Measurements from ENCODE around the gene CDYL.

CDYL gene

DNA sequence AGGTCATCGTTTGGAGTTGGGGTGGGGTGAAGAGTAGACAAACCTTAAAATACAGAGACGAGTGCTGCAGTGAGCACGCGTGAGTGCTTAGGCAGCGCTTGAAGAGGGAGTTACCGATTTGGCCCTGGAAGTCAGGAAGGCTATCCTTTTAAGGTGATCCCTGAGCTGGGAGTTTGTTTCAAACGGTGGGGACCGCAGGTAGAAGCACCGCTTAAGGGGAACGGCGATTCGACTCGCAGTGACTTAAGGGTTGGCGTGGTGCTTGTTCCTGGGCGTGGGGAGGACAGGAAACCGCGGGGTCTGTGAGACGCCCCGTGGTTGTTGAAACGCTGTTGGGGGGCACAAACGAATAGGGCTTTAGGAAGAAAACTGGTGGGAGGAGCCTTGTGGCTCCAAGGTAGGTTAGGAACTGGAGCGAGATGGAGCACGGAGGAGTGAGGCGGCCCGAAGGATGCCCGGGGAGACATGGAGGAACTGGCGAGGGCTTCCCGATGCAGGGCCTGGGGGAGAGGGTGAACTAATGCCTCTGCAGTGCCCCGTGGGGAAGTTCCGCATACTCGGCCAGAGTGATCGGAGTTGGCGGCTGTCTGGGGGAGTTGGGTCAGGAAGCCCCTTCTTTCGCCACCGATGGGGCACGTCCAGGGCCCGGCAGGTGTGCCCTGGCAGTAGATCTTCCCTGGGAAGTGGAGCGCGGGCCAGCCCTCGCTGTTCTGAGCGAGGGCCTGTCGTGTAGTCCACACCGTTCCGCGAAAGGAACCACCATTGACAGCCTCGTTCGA, 1.3 kb upstream of the CDYL start:
- no peak for DNase-seq

DNA sequence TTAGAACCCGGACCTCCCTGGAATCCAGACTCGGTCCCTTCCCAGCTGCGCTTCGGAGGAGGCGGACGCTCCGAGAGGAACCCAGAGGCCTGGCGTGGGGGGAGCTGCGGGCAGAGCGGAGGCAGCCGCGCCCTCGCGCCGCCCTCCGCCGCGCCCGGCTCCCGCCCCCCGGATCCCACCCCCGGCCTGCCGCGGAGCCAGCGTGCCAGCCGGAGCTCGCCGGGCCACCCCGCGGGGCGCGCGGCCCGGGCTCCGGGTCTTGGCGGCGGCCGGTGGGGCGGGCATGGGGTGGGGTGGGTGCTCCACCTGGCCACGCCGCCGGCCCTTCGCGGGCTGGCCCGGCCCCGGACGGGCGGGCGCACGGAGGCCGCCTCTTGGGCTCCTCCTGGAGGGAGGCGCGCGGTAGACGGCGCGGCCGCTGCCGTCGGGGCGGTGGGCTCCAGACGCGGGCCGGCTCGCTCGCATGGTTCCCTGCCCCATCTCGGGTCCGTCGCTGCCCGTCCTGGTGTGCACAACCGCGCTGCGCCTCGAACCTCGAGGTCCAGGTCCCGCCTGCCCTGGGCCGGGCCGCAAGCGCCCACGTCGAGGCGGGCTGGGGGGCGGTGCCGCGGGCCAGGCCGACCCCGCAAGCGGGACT, 592 bp upstream of the CDYL start:
- peak; percentile 86 for DNase-seq

DNA sequence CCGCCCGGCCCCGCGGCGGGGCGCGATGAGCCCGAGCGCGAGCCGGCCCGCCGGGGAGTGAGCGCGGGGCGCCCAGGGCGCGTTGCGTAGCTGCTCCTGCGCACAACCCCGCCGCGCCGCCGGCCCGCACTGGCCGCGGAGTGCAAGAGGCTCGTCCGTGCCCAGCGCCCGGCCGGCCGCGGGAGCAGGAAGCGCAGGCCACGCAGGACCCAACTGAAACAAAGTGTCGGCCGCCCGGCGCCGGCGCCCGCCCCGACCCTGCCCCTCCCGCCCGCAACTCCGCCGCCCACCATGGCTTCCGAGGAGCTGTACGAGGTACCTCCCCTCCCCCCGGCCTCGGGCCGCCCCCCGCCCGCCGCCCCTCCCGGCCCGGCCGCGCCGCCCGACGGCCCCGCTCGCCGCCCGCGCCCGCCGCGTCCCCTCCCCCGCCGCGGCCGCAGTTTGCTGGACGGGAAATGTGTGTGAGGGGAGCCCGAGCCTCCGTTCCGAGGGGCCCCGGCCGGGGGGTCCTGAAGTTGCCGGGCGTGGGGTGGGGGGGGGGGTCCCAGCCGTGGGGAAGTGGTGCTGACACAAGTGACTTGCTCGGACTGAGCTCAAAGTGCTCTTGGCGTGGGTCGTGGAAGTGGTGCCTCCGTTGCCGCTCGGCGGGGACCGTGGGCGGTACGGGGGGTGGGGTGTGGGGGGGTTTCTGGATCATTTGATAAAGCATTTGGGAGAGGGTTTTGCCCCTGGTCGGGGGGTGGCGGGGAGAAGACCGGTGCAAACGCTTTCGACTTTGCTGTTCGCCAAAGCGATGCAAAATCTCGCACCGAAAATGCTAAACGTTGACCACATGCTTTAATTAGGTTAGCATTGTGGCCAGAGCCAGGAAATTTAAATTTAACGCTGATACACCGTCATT, 539 bp downstream of the CDYL start:
- peak; percentile 73 for DNase-seq

DNA sequence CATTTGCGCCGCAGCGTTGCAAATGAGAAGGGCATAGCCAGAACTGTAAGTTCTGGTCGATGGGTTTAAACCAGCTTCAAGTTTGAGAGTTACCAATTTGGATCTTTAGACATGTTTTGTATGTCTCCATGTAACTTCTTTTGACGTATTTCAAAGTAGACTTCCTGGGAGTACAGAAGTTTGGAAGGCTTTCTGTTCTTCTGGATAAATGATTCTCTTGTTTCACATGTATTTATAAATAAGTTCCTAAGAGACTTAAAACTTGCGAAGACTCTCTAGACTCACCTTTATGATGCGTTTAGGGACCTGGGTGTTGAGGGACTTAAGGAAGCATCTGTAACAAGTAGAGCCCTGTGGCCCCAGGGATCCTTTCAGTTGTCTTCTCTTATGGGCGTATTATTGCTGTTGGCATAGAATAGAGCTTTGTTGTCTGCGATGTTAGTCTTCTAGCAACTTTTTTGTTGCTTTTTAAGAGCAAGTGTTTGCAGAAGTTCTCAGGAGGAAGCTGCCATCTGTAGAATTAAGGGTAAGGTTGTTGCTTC, 1.3 kb downstream of the CDYL start:
- DNase-seq, result no peak

DNA sequence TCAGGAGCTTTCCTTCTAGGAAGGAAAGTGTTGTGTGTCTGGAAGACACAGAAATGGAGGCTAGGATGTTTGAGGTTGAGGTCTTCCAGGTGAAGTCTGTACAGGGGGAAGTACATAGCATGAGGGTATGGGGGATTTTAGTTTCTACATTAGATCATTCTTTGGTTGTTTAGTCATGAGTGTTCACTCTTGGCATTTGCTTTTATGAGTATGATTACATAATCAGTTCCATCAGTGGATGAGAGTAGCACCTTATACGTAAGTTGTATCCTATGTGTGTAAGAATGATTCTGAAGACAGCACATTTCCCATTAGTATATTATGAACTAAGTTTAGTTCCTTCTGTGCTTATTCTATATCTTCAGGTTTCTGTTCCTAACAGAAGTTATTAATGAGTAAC, 1.9 kb downstream of the CDYL start:
- no peak for DNase-seq

DNA sequence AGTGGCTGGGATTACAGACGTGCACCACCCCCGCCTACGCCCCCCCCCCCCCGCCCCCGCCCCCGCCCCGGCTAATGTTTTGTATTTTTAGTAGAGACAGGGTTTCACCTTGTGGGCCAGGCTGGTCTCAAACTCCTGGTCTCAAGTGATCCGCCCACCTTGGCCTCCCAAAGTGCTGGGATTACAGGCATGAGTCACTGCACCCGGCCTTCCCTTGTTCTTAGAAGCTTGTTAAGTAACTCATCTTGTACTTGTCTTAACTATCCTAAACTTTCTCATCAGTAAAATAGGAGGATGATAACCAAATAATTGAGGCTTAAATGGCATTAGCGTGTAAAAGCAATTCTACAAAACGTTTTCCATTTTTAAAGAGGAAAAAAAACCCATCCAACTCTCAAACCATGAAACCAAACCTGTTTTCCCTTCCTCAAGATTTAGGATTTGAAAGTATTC, 4.2 kb downstream of the CDYL start:
- no peak for DNase-seq

DNA sequence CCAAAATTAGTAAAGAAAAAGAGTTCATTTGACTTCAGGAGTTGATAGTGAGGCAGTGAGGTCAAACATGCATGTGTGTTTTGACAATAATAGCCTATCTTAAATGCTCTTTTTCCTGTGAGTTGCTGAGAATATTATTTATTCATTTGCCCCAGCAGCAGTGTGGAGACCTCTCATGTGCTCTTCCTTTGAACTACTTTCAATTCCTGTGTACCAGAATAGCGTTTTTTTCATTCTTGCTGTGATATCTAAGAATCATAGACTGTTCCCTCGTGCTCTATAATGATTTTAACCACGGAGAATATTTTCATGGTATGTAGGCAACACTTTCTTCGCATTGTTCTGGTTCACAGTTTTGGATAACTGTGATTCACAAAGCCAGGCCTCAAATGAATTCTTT, 5.2 kb downstream of the CDYL start:
- no peak for DNase-seq

DNA sequence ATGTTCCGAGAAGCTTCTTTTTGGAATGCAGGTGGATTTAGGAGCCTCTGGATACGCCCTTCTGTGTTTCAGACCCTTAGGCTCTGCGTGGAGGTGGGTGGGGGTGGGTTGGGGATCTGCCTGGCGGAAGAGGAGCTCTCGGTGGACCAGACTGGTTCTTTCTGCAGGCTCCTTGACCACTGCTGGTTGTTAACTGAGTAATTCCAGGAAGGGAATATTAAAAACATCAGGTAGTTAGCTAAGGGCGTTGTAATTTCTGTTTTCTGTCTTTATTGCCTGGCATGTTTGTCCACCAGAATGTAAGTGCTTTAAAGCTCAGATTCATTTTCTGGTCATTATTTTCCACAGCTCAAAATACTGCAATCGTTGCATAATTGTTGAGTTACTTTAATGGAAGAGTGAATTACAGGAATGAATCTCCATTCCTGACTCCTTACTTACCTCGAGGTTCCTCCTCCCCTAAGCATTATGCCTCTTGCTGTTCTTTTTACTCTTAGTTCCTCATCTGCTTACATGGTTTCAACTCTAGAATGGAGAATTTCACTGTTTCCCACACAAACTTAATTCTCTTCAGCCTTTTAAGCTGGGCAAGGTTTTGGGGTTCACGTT, 5.9 kb downstream of the CDYL start:
- DNase-seq, result no peak

DNA sequence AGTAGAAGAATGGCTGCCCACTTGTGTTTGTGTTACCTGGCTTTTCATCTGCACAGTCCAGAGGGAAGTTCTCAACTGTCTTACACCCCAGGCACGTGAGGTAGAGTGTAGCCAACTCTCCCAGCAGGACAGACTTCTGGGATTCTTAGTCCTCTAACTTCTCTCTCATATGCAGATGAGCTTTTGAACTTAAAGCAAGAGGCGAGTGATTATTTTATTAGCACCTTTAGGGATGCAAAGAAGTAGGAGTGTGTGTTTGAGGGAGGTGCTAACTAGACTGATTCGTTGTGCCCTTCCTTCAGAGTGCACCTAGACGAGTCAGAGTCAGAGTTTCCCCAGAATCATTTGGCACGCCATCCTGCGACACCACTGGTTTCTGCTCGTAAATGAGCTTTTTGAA, 10.8 kb downstream of the CDYL start:
- no peak for DNase-seq

DNA sequence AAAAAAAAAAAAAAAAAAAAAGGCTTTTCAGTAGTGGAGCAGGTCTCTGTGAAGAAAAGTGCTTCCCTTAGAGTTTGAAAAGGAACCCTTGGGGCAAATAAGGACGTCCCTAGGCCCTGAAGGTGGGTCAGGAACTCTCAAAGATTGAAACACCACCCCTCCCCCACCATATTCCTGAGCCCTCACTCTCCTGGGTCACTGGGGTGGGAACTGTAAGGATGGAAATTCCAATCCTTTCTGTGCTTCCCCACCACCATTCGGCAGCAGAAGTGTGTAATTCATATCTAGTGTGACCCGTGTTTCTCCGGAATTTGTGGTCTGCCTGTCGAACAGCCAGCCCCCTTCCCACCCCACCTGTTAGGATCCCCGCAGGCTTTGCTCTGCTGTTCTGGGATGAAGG, 12.3 kb downstream of the CDYL start:
- no peak for DNase-seq

DNA sequence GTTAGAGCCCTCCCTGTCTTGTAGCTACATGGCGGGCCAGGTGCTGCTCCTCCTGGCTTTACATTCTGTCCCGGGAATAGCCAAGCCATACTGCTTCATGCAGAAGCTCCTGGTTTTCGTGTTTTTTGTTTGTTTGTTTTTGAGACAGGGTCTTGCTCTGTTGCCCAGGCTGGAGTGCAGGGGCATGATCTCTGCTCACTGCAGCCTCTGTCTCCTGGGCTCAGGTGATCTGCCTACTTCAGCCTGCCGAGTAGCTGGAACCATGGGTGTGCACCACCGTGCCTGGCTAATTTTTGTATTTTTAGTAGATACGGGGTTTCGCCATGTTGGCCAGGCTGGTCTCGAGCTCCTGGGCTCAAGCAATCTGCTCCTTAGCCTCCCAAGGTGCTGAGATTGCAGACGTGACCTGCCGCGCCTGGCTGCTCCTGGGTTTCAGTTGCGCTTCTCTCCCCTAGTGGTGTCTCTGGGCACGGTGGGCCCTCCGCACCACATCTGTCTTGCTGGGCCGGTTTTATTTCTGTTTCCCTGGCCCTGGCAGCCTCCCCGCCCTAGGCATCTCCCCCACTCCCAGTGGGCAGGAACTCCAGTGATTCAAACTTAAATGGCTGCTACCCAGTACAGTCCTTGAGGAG, 12.9 kb downstream of the CDYL start:
- DNase-seq, result no peak

DNA sequence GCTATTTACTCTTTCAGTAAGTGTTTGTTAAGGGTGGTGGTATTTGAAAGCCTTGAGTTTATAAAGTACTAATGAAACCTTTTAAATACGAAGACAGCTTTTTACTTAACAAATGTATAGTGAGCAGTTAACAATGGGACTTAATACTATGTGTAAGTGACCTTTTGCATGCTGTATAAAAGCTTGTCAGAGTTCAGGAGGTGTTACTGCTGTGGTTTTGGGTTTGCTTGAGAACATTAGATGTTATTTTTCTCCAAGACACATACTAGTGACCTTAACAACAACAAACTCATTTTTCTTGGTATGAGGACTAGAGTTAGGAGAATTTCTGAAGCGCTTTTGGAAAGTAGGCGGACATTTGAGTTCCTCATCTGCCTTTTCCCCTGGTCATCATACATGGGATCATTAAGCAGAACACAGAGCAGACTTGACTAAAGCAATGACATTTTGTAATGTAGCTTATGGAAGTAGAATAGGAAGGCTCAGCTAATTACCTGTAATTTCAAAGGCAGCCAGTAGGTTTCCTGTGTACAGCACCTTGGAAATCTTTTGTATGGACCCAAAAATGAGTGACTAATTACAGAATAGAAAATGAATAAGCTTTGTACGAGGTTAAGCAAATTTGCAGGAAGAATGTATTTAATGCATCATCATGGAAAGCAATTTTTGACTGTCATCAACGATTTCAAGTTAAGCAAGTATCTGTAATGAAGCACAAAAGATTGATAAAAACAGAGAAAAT, 14.1 kb downstream of the CDYL start:
- no peak for DNase-seq

DNA sequence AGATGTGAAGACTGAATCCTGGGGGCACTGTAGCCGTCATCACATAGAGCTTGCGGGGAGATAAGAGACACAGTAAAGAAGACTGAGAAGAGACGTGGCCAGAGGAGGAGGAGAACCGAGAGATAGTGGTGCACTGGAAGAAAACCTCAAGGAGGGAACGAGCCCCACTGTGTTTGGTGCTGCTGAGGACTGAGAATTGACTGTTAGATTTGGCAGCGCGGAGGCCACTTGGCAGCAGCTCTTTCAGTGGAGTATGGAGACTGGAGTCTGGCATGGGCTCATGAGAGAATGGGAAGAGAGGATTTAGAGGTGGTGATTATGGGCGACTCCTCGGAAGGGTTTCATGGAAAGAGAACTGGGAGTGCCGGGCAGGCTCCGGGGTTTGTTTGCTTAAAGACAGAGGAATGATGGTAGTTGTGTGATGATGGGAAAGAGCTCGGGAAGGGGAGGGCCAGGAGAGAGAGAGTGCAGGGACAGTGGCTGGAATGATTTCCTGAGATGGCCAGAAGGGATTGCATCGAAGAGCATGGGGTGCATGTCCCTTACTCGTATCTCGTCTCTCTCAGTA, 18.0 kb downstream of the CDYL start:
- no peak for DNase-seq

DNA sequence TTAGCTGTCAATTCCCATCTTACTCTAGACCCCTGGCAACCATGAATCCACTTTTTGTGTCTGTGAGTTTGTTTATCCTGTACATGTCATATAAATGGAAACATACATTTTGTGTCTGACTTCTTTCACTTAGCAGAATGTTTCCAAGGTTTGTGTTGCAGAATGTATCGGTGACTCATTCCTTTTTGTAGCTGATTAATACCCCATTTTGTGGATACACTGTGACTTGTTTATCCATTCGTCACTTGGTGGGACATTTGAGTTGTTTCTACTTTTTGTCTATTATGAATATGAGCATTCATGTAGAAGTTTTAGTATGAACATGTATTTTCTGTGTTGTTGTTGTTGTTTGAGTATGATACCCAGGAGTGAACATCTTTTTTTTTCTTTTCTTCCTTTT, 21.4 kb downstream of the CDYL start:
- no peak for DNase-seq

DNA sequence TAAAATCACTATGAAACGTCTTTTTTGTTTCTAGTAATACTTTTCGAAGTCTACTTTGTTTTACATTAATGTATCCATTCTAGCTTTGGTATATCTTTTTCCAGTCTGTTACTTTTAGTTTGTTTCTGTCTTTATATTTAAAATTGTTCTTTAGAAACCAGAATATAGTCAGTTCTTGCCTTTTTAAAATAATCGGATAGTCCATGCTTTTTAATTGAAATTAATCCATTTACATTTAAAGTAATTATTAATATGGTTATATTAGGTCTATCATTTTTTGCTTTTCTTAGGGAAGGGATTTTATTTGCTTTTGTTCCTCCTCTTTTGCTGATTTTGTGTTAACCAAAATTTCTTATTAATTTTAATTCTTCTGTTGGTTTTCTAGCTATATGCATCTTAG, 23.7 kb downstream of the CDYL start:
- no peak for DNase-seq

DNA sequence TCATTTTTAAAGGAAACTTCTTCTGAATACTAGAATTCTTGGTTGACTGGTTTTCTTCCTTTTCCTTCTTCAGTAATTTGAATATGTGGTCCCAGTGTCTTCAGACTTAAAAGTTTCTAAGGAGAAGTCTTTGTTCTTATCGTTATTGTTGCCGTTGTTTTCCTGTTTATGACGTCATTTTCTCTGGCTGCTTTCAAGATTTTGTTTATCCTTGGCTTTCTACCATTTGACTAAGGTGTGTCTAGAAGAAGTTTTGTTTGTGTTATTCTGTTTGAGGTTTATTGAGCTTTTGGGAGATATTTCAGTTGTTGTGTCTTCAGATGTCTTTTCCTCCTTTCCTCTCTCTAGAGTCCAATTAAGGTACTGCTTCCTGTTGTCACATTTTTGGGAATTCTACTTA, 24.5 kb downstream of the CDYL start:
- no peak for DNase-seq

DNA sequence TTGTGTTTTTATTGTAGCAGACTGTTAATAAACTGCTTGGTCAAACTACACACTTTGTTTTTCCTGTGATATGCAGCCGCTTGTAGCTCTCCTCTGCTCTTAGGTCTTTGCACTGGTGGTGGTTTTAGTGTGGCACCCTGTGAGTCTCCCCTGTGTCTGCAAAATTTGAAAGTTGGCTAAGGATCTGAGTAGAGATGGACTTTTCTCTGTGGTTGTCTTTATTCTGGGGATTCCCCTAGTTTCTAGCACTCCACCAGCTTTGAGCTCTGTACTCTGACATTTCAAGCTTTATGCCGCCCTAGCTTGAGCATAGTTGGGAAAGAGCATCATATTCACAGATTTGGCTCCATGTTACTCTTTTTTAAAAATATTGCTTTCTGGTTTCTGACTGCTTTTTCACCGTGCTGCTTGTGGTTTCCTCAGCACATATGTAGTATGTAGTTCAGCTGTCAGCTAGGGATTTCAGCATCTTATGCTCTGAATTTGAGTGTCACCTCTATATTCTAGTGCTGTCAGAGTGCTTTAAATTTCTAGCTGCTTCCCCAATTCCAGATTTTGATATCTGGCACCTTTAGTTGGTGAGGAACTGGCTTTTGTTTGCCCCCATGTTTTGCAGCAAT, 25.4 kb downstream of the CDYL start:
- no peak for DNase-seq

DNA sequence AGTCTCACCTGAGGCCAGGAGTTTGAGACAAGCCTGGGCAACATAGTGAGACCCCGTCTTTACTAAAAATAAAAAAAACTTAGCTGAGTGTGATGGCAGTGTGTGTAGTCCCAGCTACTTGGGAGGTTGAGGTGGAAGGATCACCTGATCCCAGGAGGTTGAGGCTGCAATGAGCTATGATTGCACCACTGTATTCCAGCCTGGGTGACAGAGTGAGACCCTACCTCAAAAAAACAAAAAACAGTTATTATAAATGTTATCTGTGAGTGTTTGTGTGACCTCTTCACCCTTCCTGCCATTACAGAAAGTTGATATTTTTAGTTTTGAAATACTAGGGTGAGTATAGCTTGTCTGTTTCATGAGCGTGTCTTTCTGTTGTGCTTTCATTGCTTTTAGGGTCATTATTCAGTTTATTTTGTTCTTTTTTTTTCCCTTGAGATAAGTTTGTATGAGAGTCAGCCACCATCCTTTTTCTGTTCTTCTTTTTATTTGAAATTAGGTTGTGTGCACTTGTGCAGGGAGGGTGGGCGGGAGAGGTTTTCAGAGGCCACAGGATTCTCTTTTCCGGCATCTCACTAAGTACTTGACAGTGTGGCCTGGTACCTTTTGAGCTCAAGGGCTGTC, 26.2 kb downstream of the CDYL start:
- no peak for DNase-seq

DNA sequence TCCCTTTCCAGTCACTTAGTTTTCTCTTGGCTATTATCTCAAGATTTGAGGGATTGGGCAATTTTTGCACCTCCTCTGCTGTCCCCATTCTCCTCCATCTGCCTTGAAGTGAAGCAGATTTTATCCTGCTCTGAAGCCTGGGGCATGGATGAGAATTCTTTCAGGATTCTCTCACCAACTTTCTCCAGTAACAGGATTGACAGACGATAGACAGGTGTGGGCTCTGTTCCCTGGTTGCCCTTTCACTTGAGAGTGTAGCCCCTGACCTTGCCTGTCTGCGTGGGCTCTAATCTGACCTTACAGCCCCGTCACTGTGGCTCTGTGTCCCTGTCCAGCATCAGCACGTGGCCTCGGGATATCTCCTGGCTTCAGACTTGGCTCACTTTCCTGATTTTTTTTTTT, 27.1 kb downstream of the CDYL start:
- no peak for DNase-seq

DNA sequence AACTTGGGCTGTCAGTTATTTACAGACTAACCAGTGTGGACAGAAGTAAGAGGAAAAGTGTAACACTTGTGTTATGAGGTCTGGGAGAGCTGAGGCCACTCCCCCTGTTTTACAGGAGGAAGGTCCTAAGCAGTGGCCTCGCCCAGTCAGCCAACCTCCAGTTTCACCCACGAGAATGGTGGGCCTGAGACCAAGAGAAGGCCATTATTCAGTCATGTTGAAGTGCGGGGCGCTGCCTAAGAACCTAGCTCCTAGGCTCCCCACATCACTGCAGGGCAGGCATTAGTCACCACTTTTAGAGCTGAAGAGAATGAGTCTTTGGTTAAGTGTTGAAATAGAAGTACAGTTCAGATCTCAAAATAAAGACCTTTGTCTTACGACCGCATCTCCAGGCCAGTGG, 27.9 kb downstream of the CDYL start:
- no peak for DNase-seq

All from NCI-H774 (cell line).